ENCODE results near the gene PLA2G2C.

GRCh38 chr1:20189664-20190063, 3.3 kb upstream of the PLA2G2C start:
- TF ChIP-seq USF2 (CRISPR knock-in tag; IDR thresholded peaks at IDR 0.05) (no peak), TEAD1 (CRISPR knock-in tag; IDR thresholded peaks at IDR 0.05) (no peak), E2F1 (CRISPR knock-in tag; IDR thresholded peaks at IDR 0.05) (no peak), ZNF416 (CRISPR knock-in tag; IDR thresholded peaks at IDR 0.05) (no peak), USF1 (CRISPR knock-in tag; IDR thresholded peaks at IDR 0.05) (no peak), FOXP4 (CRISPR knock-in tag; IDR thresholded peaks at IDR 0.05) (no peak), SP1 (CRISPR knock-in tag; conservative IDR thresholded peaks at IDR 0.05) (no peak)

Measured in WTC11 (cell line).